ENCODE results near the gene ZNRF2.

DNA sequence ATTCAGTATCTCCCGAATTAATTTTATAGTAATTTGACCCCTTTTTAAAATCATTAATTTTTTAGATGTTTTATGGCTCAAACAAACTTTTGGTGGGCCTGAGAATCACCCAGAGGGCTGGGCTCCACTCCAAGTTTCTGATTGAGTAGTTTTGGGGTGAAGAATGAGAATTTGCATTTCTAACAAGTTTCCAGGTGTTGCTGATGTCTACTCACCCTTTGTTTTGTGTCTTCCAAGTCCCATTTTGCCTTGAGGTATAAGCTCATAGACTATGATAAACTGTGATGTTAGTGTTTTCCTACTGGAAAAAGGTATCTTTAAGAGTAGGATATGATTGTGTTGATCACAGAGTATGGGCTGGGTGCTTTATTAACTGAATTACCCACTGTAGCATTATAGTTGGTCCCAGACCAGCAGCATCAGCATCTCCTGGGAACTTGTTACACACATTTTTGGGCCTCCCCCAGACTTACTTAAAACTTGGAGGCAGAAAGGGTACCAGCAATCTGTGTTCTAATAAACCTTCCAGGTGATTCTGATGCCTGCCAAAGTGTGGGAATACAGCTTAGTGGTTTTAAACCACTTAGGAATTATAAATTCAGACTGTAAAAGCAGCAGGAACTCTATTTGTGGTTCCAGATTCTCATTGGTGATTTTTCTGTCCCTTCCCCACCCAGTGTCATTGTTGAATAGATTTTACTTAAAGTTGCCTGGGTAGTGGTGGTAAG lies 19.1 kb downstream of the ZNRF2 start:
- TF ChIP-seq, protein P1, sequence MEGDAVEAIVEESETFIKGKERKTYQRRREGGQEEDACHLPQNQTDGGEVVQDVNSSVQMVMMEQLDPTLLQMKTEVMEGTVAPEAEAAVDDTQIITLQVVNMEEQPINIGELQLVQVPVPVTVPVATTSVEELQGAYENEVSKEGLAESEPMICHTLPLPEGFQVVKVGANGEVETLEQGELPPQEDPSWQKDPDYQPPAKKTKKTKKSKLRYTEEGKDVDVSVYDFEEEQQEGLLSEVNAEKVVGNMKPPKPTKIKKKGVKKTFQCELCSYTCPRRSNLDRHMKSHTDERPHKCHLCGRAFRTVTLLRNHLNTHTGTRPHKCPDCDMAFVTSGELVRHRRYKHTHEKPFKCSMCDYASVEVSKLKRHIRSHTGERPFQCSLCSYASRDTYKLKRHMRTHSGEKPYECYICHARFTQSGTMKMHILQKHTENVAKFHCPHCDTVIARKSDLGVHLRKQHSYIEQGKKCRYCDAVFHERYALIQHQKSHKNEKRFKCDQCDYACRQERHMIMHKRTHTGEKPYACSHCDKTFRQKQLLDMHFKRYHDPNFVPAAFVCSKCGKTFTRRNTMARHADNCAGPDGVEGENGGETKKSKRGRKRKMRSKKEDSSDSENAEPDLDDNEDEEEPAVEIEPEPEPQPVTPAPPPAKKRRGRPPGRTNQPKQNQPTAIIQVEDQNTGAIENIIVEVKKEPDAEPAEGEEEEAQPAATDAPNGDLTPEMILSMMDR (optimal IDR thresholded peaks at IDR 0.05 in 1 of 3, IDR thresholded peaks at IDR 0.05 in 1 of 3, conservative IDR thresholded peaks at IDR 0.05 in 1 of 3; ENCODE audit: extremely low read depth in 1 of 3, insufficient read depth in 2 of 3, low read length in 3 of 3) = no peak
- TF ChIP-seq EZH2 (IDR thresholded peaks at IDR 0.05; ENCODE audit: low read length) = no peak
